Epithelial cell of esophagus (primary cell): ENCODE measurements around the gene GLYATL1.

Experiments
- DNase-seq: peaks from one replicate; pipeline ENCODE4 v3.0.0; 2010; ENCODE audit warnings: low read depth
- H3K4me3 ChIP-seq: 2 replicates; pipeline ENCODE4 v1.5.1; 2011; ENCODE audit warnings: mild to moderate bottlenecking, low read length, control low read depth
- CTCF ChIP-seq: IDR thresholded peaks from 2 replicates; pipeline ENCODE4 v1.5.1; 2011; ENCODE audit warnings: low read depth, mild to moderate bottlenecking, low read length, control low read depth, inconsistent platforms; ENCODE audit not compliant: insufficient read depth; ENCODE audit errors: missing control alignments

Gene GLYATL1

GRCh38 chr11:58958500-58958899 lies 19.2 kb downstream of the GLYATL1 start:
- H3K4me3 ChIP-seq = no peak overlapping the region
- DNase-seq = peak; percentile 15
- peak; percentile 22 for TF ChIP-seq CTCF

- peak; percentile 45 for TF ChIP-seq CTCF
- peak overlapping the region; percentile 14 for H3K4me3 ChIP-seq
- peak; percentile 81 for DNase-seq
Measured at GRCh38 chr11:58963551-58964104, 24.3 kb downstream of the GLYATL1 start.

- TF ChIP-seq CTCF = no peak
- no peak overlapping the region for H3K4me3 ChIP-seq
- peak; percentile 39 for DNase-seq
Measured at GRCh38 chr11:58965246-58965985, 26.1 kb downstream of the GLYATL1 start.

- DNase-seq = no peak
- no peak overlapping the region for H3K4me3 ChIP-seq
- TF ChIP-seq CTCF = no peak
Measured at GRCh38 chr11:58968251-58968711, 29.0 kb downstream of the GLYATL1 start.

GRCh38 chr11:58977470-58977869 lies 38.2 kb downstream of the GLYATL1 start:
- DNase-seq = no peak
- H3K4me3 ChIP-seq = no peak overlapping the region
- TF ChIP-seq CTCF = no peak

- no peak overlapping the region for H3K4me3 ChIP-seq
- TF ChIP-seq CTCF = no peak
- DNase-seq = no peak
Measured at GRCh38 chr11:58979222-58979621, 39.9 kb downstream of the GLYATL1 start.
